HepG2 (cell line): ENCODE results near the gene IL10. TPM values are rescaled to one million over a fixed set of nuclear protein-coding genes. Genes with fewer than 3 reads are reported as not detected.

Experiments used
- ATAC-seq: fragments of 200-7000 bp; cut with Tn5 transposase; 3 replicates; pipeline ENCODE4 v1.9.1; 2020; ENCODE audit warnings: mild to moderate bottlenecking, moderate library complexity
- BruUV-seq: library from RNA; stranded (reverse); fragments of 400-500 nt; replicated peaks from 2 replicates; lab custom pipeline; 2021; lab: Mats Ljungman, UMichigan
- CTCF ChIA-PET: fragments of 300-600 bp; formaldehyde crosslinking; extraction: SDS; loops from one replicate; lab custom pipeline; 2021; ENCODE audit warnings: low total read pairs, inconsistent platforms, low intra/inter-chr PET ratio; lab: Yijun Ruan, JAX
- POLR2A ChIA-PET: fragments of 350-600 bp; sonication (Branson Sonifier 250); formaldehyde crosslinking; loops from one replicate; lab custom pipeline; 2020; ENCODE audit warnings: antibody characterized with exemption, inconsistent platforms; lab: Yijun Ruan, JAX
- DNase-seq: peaks from one replicate; pipeline ENCODE4 v3.0.0-alpha.2; 2015; ENCODE audit warnings: low spot score
- FAIRE-seq: peaks from 3 replicates; lab custom pipeline; 2011; peaks lifted over from hg19 to GRCh38; lab: Jason Lieb, UNC
- H2AFZ ChIP-seq: one replicate; pipeline ENCODE4 v1.6.1; 2011; ENCODE audit warnings: low read length, inconsistent platforms
- H3K27ac ChIP-seq: fragments of 300-600 bp; 3 replicates; pipeline ENCODE4 v1.8.0; 2011; ENCODE audit warnings: mixed run types, mild to moderate bottlenecking, mixed read lengths, low read length, inconsistent platforms; ENCODE audit not compliant: insufficient read depth; ENCODE audit errors: extremely low read length
- H3K27me3 ChIP-seq, 2 experiments: fragments of 200-600 bp in 1 of 2; 2 replicates in 1 of 2; 3 replicates in 1 of 2; pipeline versions ENCODE4 v1.6.0 to v1.8.0; 2011; ENCODE audit warnings: low read length in 2 of 2, mild to moderate bottlenecking in 2 of 2, moderate library complexity in 2 of 2, inconsistent platforms in 1 of 2; ENCODE audit not compliant: insufficient read depth in 2 of 2, control insufficient read depth in 1 of 2
- H3K36me3 ChIP-seq, 2 experiments: fragments of 200-600 bp in 1 of 2; replicated peaks in 1 of 2; 2 replicates in 1 of 2; 3 replicates in 1 of 2; pipeline versions ENCODE4 v1.5.1 to v1.8.0; 2011; ENCODE audit warnings: low read length in 2 of 2, inconsistent platforms in 1 of 2; ENCODE audit not compliant: insufficient read depth in 2 of 2, control insufficient read depth in 1 of 2
- H3K4me1 ChIP-seq: 2 replicates; pipeline ENCODE4 v1.5.1; 2012; ENCODE audit warnings: low read length, inconsistent platforms; ENCODE audit not compliant: insufficient read depth
- H3K4me2 ChIP-seq: 2 replicates; pipeline ENCODE4 v1.6.0; 2011; ENCODE audit warnings: low read depth, low read length, inconsistent platforms
- H3K4me3 ChIP-seq, 3 experiments: fragments of 200-600 bp in 1 of 3; sonication (generic), shearing (Covaris generic) in 1 of 3; replicated peaks in 1 of 3; 2 replicates each; pipeline ENCODE4 v1.5.1; 2011 to 2016; ENCODE audit warnings: low read length in 3 of 3, inconsistent platforms in 2 of 3, low read depth in 2 of 3, mild to moderate bottlenecking in 2 of 3, control low read depth in 1 of 3, mixed read lengths in 1 of 3; ENCODE audit not compliant: insufficient read depth in 1 of 3
- H3K79me2 ChIP-seq: one replicate; pipeline ENCODE4 v1.6.1; 2011; ENCODE audit warnings: low read length, inconsistent platforms; ENCODE audit not compliant: insufficient read depth
- H3K9ac ChIP-seq: 2 replicates; pipeline ENCODE4 v1.6.0; 2011; ENCODE audit warnings: mild to moderate bottlenecking, low read depth, low read length, inconsistent platforms; ENCODE audit not compliant: insufficient read depth
- H3K9me3 ChIP-seq: 2 replicates; pipeline ENCODE4 v1.5.1; 2012; ENCODE audit warnings: mild to moderate bottlenecking, low read length
- H4K20me1 ChIP-seq: 2 replicates; pipeline ENCODE4 v1.6.0; 2011; ENCODE audit warnings: inconsistent platforms, mild to moderate bottlenecking, low read length, moderate library complexity; ENCODE audit not compliant: insufficient read depth
- ELF4 ChIP-seq: sonication (generic); formaldehyde crosslinking; IDR thresholded peaks from 2 replicates; pipeline ENCODE4 v1.5.0; 2020; ENCODE audit warnings: missing genetic modification reagents, mild to moderate bottlenecking, moderate library complexity, borderline replicate concordance
- SRSF1 ChIP-seq: fragments of 200-400 bp; formaldehyde crosslinking; optimal IDR thresholded peaks from 2 replicates; pipeline ENCODE3; 2017; ENCODE audit warnings: mild to moderate bottlenecking, low read depth, low read length, moderate library complexity
- WGBS: methylation state at CpG from one replicate; pipeline ENCODE4 v1.1.6; 2017; ENCODE audit warnings: low lambda C conversion rate; 5-methylcytosine and 5-hydroxymethylcytosine counted together
- in situ Hi-C: cut with HindIII; loops from 2 replicates; pipeline ENCODE4 v1.10.0; 2017; ENCODE audit warnings: low pct_unique_long_range_greater_than_20kb; ENCODE audit not compliant: extremely low pct_ligation_motif_present
- intact Hi-C: fragments of 100-400 bp; cut with micrococcal nuclease; formaldehyde crosslinking; loops from one replicate; pipeline ENCODE4 v1.10.0; 2022; ENCODE audit not compliant: unreplicated experiment
- polyA plus RNA-seq, 8 experiments: library from polyadenylated mRNA; depleted of rRNA in 3 of 8; stranded (reverse) in 7 of 8; unstranded in 1 of 8; fragments of >200 nt; fragmentation: Illumina TruSeq in 4 of 8; extraction: Trizol in 4 of 8; gene quantifications; 2 replicates each; pipeline versions ENCODE4 v1.2.1 to v1.2.3, GENCODE V29; 2011 to 2016; ENCODE audit warnings: low read depth in 4 of 8, missing spikeins in 1 of 8, mixed read lengths in 1 of 8; ENCODE audit not compliant: insufficient read depth in 1 of 8
- small RNA-seq, 3 experiments: library from RNA; depleted of rRNA; stranded (forward); fragments of <200 nt; gene quantifications; one replicate each; pipeline ENCODE3, GENCODE V24; 2012; ENCODE audit warnings: low read depth in 2 of 3, low replicate concordance in 1 of 3; ENCODE audit not compliant: insufficient read length in 3 of 3, insufficient read depth in 2 of 3
- total RNA-seq, 5 experiments: library from RNA; depleted of rRNA; stranded (reverse); fragments of >200 nt; fragmentation: Illumina TruSeq; extraction: Trizol; gene quantifications; 2 replicates each; pipeline ENCODE4 v1.2.3, GENCODE V29; 2016; ENCODE audit warnings: low read depth in 1 of 5

Gene IL10
- total and polyA plus RNA-seq, 2 of the 13 experiments (the other 11 are each of a cell fraction or from before 2014, with no cell fraction given), result not detected

DNA sequence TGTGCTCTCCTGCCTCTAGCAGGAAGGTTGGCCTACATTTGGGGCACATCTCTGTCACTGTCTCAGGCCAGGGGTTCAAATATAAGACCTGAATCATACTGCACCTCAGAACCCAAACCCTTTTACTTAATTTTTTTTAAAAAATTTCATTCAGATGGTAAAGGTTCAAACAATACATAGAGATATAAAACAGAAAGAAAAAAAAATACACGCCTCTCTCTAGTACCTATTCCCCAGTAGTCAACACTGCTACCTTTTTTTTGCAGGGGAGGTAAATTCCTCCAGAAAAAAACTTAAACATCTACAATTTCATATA, 54.7 kb downstream of the IL10 start:
- in situ Hi-C loops, result no loop called here
- no peak overlapping the region for H3K27ac ChIP-seq

More for the DNA sequence above, 54.7 kb downstream of the IL10 start:
- peaks cover 42% of the 10 kb centered on the region for H3K79me2 ChIP-seq
- intact Hi-C loops, result no loop called here
- DNase-seq (no peak), FAIRE-seq (no peak), ATAC-seq (no peak)
- no peak overlapping the region for H3K4me3 ChIP-seq
- WGBS, result 98% methylated on average over 1 of the region's 1 CpG
- H2AFZ ChIP-seq, result no peak overlapping the region
- no peaks in the 10 kb centered on the region for H3K36me3 ChIP-seq
- H3K9me3 ChIP-seq, result no peaks in the 10 kb centered on the region
- H3K9ac ChIP-seq, result no peak overlapping the region
- H3K4me2 ChIP-seq, result no peak overlapping the region
- TF ChIP-seq SRSF1, result no peak
- TF ChIP-seq ELF4 (CRISPR knock-in tag), result no peak
- H3K27me3 ChIP-seq, result no peaks in the 10 kb centered on the region
- CTCF ChIA-PET, result no interaction called here
- H3K4me1 ChIP-seq, result peaks cover 51% of the 10 kb centered on the region
- BruUV-seq, result no TSS peak
- H4K20me1 ChIP-seq, result peaks cover 10% of the 10 kb centered on the region; the same call in 1 of the 2 replicates
- POLR2A ChIA-PET, result no interaction called here

Small RNA genes lying within 50 kb of the gene (small RNA-seq; reads per million reads assigned to genes)
- 0 reads per million in 3 experiments for gene RF00019

Other genes starting within 250 kb of the IL10 start
- gene EIF2D, start 160.0 kb downstream of the IL10 start, total RNA-seq (2016; rRNA removed; fragmentation: Illumina TruSeq; extraction: Trizol), result 45.1 and 47.5 TPM in 2 replicates
- gene EIF2D, start 160.0 kb downstream of the IL10 start, polyA plus RNA-seq (2011; rRNA removed), result 61.1 and 64.9 TPM in 2 replicates
- 2.8 and 4.1 TPM in 2 replicates for gene DYRK3, start 137.0 kb downstream of the IL10 start, total RNA-seq (2016; rRNA removed; fragmentation: Illumina TruSeq; extraction: Trizol)
- gene DYRK3, start 137.0 kb downstream of the IL10 start, polyA plus RNA-seq (2011; rRNA removed), result 0.48 and 0.50 TPM in 2 replicates
- 14.5 and 16.6 TPM in 2 replicates for gene MAPKAPK2, start 87.6 kb downstream of the IL10 start, total RNA-seq (2016; rRNA removed; fragmentation: Illumina TruSeq; extraction: Trizol)
- gene MAPKAPK2, start 87.6 kb downstream of the IL10 start, polyA plus RNA-seq (2011; rRNA removed), result 34.0 and 40.1 TPM in 2 replicates
- not detected in 2 replicates for gene IL19, start 1.7 kb downstream of the IL10 start, total RNA-seq (2016; rRNA removed; fragmentation: Illumina TruSeq; extraction: Trizol)
- gene IL19, start 1.7 kb downstream of the IL10 start, polyA plus RNA-seq (2011; rRNA removed), result not detected in 2 replicates
- not detected in 2 replicates for gene IL20, start 93.1 kb upstream of the IL10 start, total RNA-seq (2016; rRNA removed; fragmentation: Illumina TruSeq; extraction: Trizol)
- 0.05 TPM in 1 of 2 replicates, not detected in the other for gene IL20, start 93.1 kb upstream of the IL10 start, polyA plus RNA-seq (2011; rRNA removed)
- not detected in 2 replicates for gene IL24, start 124.9 kb upstream of the IL10 start, total RNA-seq (2016; rRNA removed; fragmentation: Illumina TruSeq; extraction: Trizol)
- gene IL24, start 124.9 kb upstream of the IL10 start, polyA plus RNA-seq (2011; rRNA removed), result not detected in 2 replicates
- not detected in 2 replicates for gene FCMR, start 149.4 kb upstream of the IL10 start, total RNA-seq (2016; rRNA removed; fragmentation: Illumina TruSeq; extraction: Trizol)
- 0.47 TPM in 1 of 2 replicates, not detected in the other for gene FCMR, start 149.4 kb upstream of the IL10 start, polyA plus RNA-seq (2011; rRNA removed)
- not detected in 2 replicates for gene PIGR, start 174.0 kb upstream of the IL10 start, total RNA-seq (2016; rRNA removed; fragmentation: Illumina TruSeq; extraction: Trizol)
- 0.04 TPM in 1 of 2 replicates, not detected in the other for gene PIGR, start 174.0 kb upstream of the IL10 start, polyA plus RNA-seq (2011; rRNA removed)
- gene FCAMR, start 198.0 kb upstream of the IL10 start, total RNA-seq (2016; rRNA removed; fragmentation: Illumina TruSeq; extraction: Trizol), result not detected in 2 replicates
- gene FCAMR, start 198.0 kb upstream of the IL10 start, polyA plus RNA-seq (2011; rRNA removed), result not detected in 2 replicates